Endothelial cell of umbilical vein (primary cell): ENCODE results near the gene CHKB. TPM values are rescaled to one million over a fixed set of nuclear protein-coding genes. Genes with fewer than 3 reads are reported as not detected.

Experiments
- BruUV-seq: library from RNA; stranded (reverse); fragments of 400-500 nt; replicated peaks from 2 replicates; lab custom pipeline; 2021; lab: Mats Ljungman, UMichigan
- CTCF ChIA-PET: fragments of 300-600, 350-600 bp; sonication (Branson Sonifier 250); formaldehyde crosslinking; loops from one replicate; lab custom pipeline; 2021; ENCODE audit warnings: antibody characterized with exemption, inconsistent platforms; lab: Charles Lee
- POLR2A ChIA-PET: fragments of 300-600, 350-600 bp; sonication (Branson Sonifier 250); formaldehyde crosslinking; loops from one replicate; lab custom pipeline; 2021; ENCODE audit warnings: antibody characterized with exemption, inconsistent platforms; lab: Charles Lee
- DNase-seq: peaks from one replicate; pipeline ENCODE4 v3.0.0-alpha.2; 2011; ENCODE audit warnings: low read depth, low spot score
- FAIRE-seq: peaks from 2 replicates; lab custom pipeline; 2011; peaks lifted over from hg19 to GRCh38; lab: Jason Lieb, UNC
- H2AFZ ChIP-seq: 2 replicates; pipeline ENCODE4 v1.6.0; 2012; ENCODE audit warnings: low read depth, low read length, control low read depth, inconsistent platforms
- H3K27ac ChIP-seq: 2 replicates; pipeline ENCODE4 v1.5.1; 2011; ENCODE audit warnings: low read depth, mild to moderate bottlenecking, control low read depth, low read length, moderate library complexity; ENCODE audit not compliant: insufficient read depth
- H3K27me3 ChIP-seq, 2 experiments: 2 replicates each; pipeline versions ENCODE4 v1.6.0 to v1.6.1; 2011; ENCODE audit warnings: low read length in 2 of 2, mixed read lengths in 1 of 2; ENCODE audit not compliant: control insufficient read depth in 2 of 2, insufficient read depth in 2 of 2
- H3K36me3 ChIP-seq, 2 experiments: 2 replicates in 1 of 2; 3 replicates in 1 of 2; pipeline ENCODE4 v1.5.1; 2011; ENCODE audit warnings: low read length in 2 of 2, mild to moderate bottlenecking in 1 of 2, moderate library complexity in 1 of 2; ENCODE audit not compliant: control insufficient read depth in 2 of 2, insufficient read depth in 2 of 2; ENCODE audit errors: extremely low read depth in 1 of 2
- H3K4me1 ChIP-seq: 3 replicates; pipeline ENCODE4 v1.5.1; 2011; ENCODE audit warnings: mild to moderate bottlenecking, low read length; ENCODE audit not compliant: control insufficient read depth, insufficient read depth; ENCODE audit errors: extremely low read depth
- H3K4me2 ChIP-seq: 2 replicates; pipeline ENCODE4 v1.6.1; 2011; ENCODE audit warnings: low read length, control low read depth, mixed read lengths; ENCODE audit not compliant: insufficient read depth
- H3K4me3 ChIP-seq, 3 experiments: fragments of 200-600 bp in 1 of 3; sonication (generic), shearing (Covaris generic) in 1 of 3; replicated peaks in 1 of 3; 2 replicates each; pipeline ENCODE4 v1.5.1; 2011 to 2016; ENCODE audit warnings: control low read depth in 3 of 3, low read length in 3 of 3, mild to moderate bottlenecking in 2 of 3, inconsistent platforms in 1 of 3, low read depth in 1 of 3, moderate library complexity in 1 of 3; ENCODE audit not compliant: insufficient read depth in 1 of 3
- H3K79me2 ChIP-seq: 2 replicates; pipeline ENCODE4 v1.6.0; 2012; ENCODE audit warnings: low read length, inconsistent platforms; ENCODE audit not compliant: control insufficient read depth, insufficient read depth
- H3K9ac ChIP-seq: replicated peaks from 2 replicates; pipeline ENCODE3; 2011; ENCODE audit warnings: low read length, control low read depth; ENCODE audit not compliant: insufficient read depth; ENCODE audit errors: extremely low read depth
- H3K9me1 ChIP-seq: replicated peaks from 3 replicates; pipeline ENCODE4 v1.6.0; 2011; ENCODE audit warnings: mild to moderate bottlenecking, low read length; ENCODE audit not compliant: control insufficient read depth, insufficient read depth; ENCODE audit errors: extremely low read depth
- H3K9me3 ChIP-seq: replicated peaks from 2 replicates; pipeline ENCODE4 v1.5.1; 2012; ENCODE audit warnings: low read length, inconsistent platforms; ENCODE audit not compliant: control insufficient read depth, insufficient read depth
- H4K20me1 ChIP-seq: replicated peaks from 2 replicates; pipeline ENCODE3; 2011; ENCODE audit warnings: mild to moderate bottlenecking, low read length; ENCODE audit not compliant: control insufficient read depth, insufficient read depth; ENCODE audit errors: extremely low read depth
- FOS ChIP-seq: IDR thresholded peaks from 2 replicates; pipeline ENCODE4 v1.6.1; 2011; ENCODE audit warnings: mild to moderate bottlenecking, low read length, moderate library complexity, borderline replicate concordance; ENCODE audit not compliant: insufficient read depth
- GATA2 ChIP-seq: IDR thresholded peaks from 2 replicates; pipeline ENCODE4 v1.7.0; 2011; ENCODE audit warnings: low read depth, mild to moderate bottlenecking, moderate library complexity, mixed read lengths, low read length; ENCODE audit not compliant: insufficient read length, insufficient read depth
- JUN ChIP-seq: IDR thresholded peaks from 2 replicates; pipeline ENCODE4 v1.6.1; 2011; ENCODE audit warnings: borderline replicate concordance, low read depth; ENCODE audit not compliant: insufficient read length, insufficient read depth
- MYC ChIP-seq: IDR thresholded peaks from one replicate; pipeline ENCODE4 v1.6.1; 2011; ENCODE audit warnings: mild to moderate bottlenecking, low read depth, low read length
- POLR2A ChIP-seq: IDR thresholded peaks from 2 replicates; pipeline ENCODE4 v1.6.1; 2012; ENCODE audit warnings: low read depth, mild to moderate bottlenecking, control low read depth, low read length
- POLR2AphosphoS5 ChIP-seq: IDR thresholded peaks from 2 replicates; pipeline ENCODE4 v1.6.1; 2012; ENCODE audit warnings: low read depth, mild to moderate bottlenecking, control low read depth, low read length, moderate library complexity; ENCODE audit not compliant: insufficient read depth
- dilution Hi-C: fragments of 300-500 bp; cut with MboI; formaldehyde crosslinking; loops from one replicate; pipeline ENCODE4 v1.15.0; 2019; ENCODE audit warnings: low sequenced_read_pairs; ENCODE audit not compliant: extremely low pct_ligation_motif_present
- intact Hi-C: fragments of 100-400 bp; cut with micrococcal nuclease; formaldehyde crosslinking; loops from one replicate; pipeline ENCODE4 v1.10.0; 2022
- polyA plus RNA-seq, 4 experiments: library from polyadenylated mRNA; depleted of rRNA in 3 of 4; stranded (reverse) in 3 of 4; unstranded in 1 of 4; fragments of >200 nt; gene quantifications; 2 replicates each; pipeline versions ENCODE4 v1.2.1 to v1.2.3, GENCODE V29; 2011 to 2012; ENCODE audit warnings: missing spikeins in 1 of 4
- total RNA-seq: library from RNA; stranded (reverse); gene quantifications from 2 replicates; pipeline ENCODE4 v1.2.3, GENCODE V29; 2021
- TF ChIP-seq, protein P1 (sequence below): IDR thresholded peaks from 2 replicates; pipeline ENCODE4 v1.6.1; 2011; ENCODE audit not compliant: insufficient read depth, insufficient read length
- TF ChIP-seq, protein P2 (sequence below), 2 donors: IDR thresholded peaks; 1 replicate in 1 of 2; 2 replicates in 1 of 2; pipeline ENCODE4 v1.5.1; 2011; ENCODE audit warnings: low read length in 2 of 2, mild to moderate bottlenecking in 2 of 2, moderate library complexity in 2 of 2, control low read depth in 1 of 2, inconsistent platforms in 1 of 2, low read depth in 1 of 2; ENCODE audit not compliant: insufficient read depth in 1 of 2; ENCODE audit errors: extremely low read depth in 1 of 2

The CHKB gene
- total and polyA plus RNA-seq, 2 donors (not counting 3 experiments of a cell fraction or from before 2014, with no cell fraction given), result 62.4 to 70.6 TPM

DNA sequence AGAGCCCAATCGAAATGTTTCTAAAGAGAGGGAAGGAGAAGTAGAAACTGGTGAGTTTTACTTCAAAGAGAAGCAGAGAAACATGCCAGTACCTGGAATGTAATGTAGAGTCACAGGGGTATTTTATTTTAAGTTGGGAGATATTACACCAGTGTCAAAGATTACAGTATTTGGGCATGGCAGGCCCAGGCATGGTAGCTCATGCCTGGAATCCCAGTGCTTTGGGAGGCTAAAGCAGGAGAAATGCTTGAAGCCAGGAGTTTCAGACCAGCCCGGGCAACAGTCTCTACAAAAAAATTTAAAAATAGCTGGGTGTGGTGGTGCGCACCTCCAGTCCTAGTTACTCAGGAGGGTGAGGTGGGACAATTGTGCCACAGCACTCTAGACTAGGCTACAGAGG lies 22.6 kb downstream of the CHKB start:
- Histone ChIP-seq H4K20me1 (no peaks in the 10 kb centered on the region), H3K79me2 (no peaks in the 10 kb centered on the region), H3K27me3 (peaks cover 16 to 18% of the 10 kb centered on the region in 2 experiments), H3K9me1 (no peaks in the 10 kb centered on the region), H3K27ac (no peak overlapping the region), H3K4me2 (no peak overlapping the region), H3K4me3 (no peak overlapping the region), H3K4me1 (peaks cover 5% of the 10 kb centered on the region), H2AFZ (no peak overlapping the region), H3K36me3 (no peaks in the 10 kb centered on the region), H3K9me3 (no peaks in the 10 kb centered on the region), H3K9ac (no peak overlapping the region)
- ChIA-PET CTCF (interaction anchor here (0.8 to 1.6 kb wide), 5 partner anchors 9 to 61 kb away, joined by 3 to 5 read pairs (median 3); partner anchors contain the start of gene SCO2), POLR2A (no interaction called here)
- dilution Hi-C loops (no loop called here), intact Hi-C loops (loop anchor here (2.0 kb wide), 1 partner anchor 15 kb away; the partner anchor contains the start of gene KLHDC7B)
- no TSS peak for BruUV-seq
- FAIRE-seq, result no peak
- TF ChIP-seq JUN, result no peak
- TF ChIP-seq, protein P1, sequence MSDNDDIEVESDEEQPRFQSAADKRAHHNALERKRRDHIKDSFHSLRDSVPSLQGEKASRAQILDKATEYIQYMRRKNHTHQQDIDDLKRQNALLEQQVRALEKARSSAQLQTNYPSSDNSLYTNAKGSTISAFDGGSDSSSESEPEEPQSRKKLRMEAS, result no peak
- TF ChIP-seq MYC, result no peak
- no peak for TF ChIP-seq POLR2AphosphoS5
- DNase-seq, result no peak

DNA sequence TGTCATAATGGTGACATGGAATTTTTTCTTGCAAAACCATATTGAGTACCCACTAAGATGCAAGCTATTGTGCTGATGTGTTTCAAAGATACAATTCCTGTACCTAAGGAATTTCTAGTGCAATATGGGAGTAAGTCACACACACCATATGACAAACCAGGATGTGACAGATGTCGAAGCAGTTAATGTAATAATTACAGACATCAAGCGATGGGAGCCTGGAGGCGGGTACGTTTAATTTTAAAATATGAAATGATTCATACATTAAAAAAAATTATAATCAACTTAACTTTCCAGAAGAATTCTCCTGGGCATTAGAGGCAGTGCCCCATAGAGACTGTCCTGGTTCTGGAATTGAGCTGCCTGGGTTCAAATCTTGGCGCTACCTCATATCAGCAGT lies 25.9 kb downstream of the CHKB start:
- DNase-seq (no peak), FAIRE-seq (no peak)
- Histone ChIP-seq H3K4me1 (no peaks in the 10 kb centered on the region), H3K27me3 (peaks cover 11 to 12% of the 10 kb centered on the region in 2 experiments), H3K9ac (no peak overlapping the region), H4K20me1 (no peaks in the 10 kb centered on the region), H3K9me3 (no peaks in the 10 kb centered on the region), H3K79me2 (no peaks in the 10 kb centered on the region), H2AFZ (no peak overlapping the region), H3K36me3 (no peaks in the 10 kb centered on the region), H3K4me2 (no peak overlapping the region), H3K27ac (no peak overlapping the region), H3K4me3 (no peak overlapping the region), H3K9me1 (no peaks in the 10 kb centered on the region)
- TF ChIP-seq POLR2AphosphoS5 (no peak), JUN (no peak), POLR2A (no peak), GATA2 (no peak), FOS (no peak)
- TF ChIP-seq, protein P2, sequence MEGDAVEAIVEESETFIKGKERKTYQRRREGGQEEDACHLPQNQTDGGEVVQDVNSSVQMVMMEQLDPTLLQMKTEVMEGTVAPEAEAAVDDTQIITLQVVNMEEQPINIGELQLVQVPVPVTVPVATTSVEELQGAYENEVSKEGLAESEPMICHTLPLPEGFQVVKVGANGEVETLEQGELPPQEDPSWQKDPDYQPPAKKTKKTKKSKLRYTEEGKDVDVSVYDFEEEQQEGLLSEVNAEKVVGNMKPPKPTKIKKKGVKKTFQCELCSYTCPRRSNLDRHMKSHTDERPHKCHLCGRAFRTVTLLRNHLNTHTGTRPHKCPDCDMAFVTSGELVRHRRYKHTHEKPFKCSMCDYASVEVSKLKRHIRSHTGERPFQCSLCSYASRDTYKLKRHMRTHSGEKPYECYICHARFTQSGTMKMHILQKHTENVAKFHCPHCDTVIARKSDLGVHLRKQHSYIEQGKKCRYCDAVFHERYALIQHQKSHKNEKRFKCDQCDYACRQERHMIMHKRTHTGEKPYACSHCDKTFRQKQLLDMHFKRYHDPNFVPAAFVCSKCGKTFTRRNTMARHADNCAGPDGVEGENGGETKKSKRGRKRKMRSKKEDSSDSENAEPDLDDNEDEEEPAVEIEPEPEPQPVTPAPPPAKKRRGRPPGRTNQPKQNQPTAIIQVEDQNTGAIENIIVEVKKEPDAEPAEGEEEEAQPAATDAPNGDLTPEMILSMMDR (IDR thresholded peaks at IDR 0.05; ENCODE audit: extremely low read depth in 1 of 2, insufficient read depth in 1 of 2, low read depth in 1 of 2, low read length in 2 of 2), result no peak
- ChIA-PET POLR2A (no interaction called here), CTCF (interaction anchor here (0.7 to 1.6 kb wide), 3 partner anchors 25 to 46 kb away, joined by 3 to 4 read pairs (median 3); partner anchors contain the start of gene SCO2)
- intact Hi-C loops, result no loop called here
- dilution Hi-C loops, result no loop called here
- no TSS peak for BruUV-seq
